A549 (cell line): ENCODE results near the gene ZNF77. TPM values are rescaled to one million over a fixed set of nuclear protein-coding genes. Genes with fewer than 3 reads are reported as not detected.
"Not testable (repeated sequence)": the region's sequence is repeated elsewhere in the genome, so short reads cannot be mapped to it uniquely, and the experiment has no call there.

Experiments used
- ATAC-seq, 2 experiments: fragments of 200-7000 bp in 1 of 2; fragments of >200 bp in 1 of 2; cut with Nextera tagmentation in 1 of 2; cut with Tn5 transposase in 1 of 2; 3 replicates each; pipeline versions ENCODE4 v1.8.0 to v1.9.1; 2018 to 2020; ENCODE audit warnings: mild to moderate bottlenecking in 1 of 2, moderate library complexity in 1 of 2
- CTCF ChIA-PET: fragments of 300-600 bp; sonication (Branson Sonifier 250); formaldehyde crosslinking; extraction: SDS; loops from one replicate; lab custom pipeline; 2021; ENCODE audit warnings: antibody characterized with exemption, inconsistent platforms; lab: Yijun Ruan, JAX
- POLR2A ChIA-PET: fragments of 350-600 bp; formaldehyde crosslinking; extraction: SDS; loops from one replicate; lab custom pipeline; 2021; ENCODE audit warnings: antibody characterized with exemption, inconsistent platforms; lab: Yijun Ruan, JAX
- DNase-seq, 2 experiments: peaks; one replicate each; pipeline versions ENCODE4 v3.0.0 to v3.0.0-alpha.2; 2011 to 2016; ENCODE audit warnings: low read depth in 1 of 2, low spot score in 1 of 2
- FAIRE-seq: peaks from 2 replicates; lab custom pipeline; 2011; peaks lifted over from hg19 to GRCh38; lab: Jason Lieb, UNC
- H3K27ac ChIP-seq, 2 experiments: fragments of >200 bp; sonication (Bioruptor Twin); formaldehyde crosslinking; 3 replicates each; pipeline ENCODE4 v1.5.1; 2016 to 2017
- H3K4me1 ChIP-seq: fragments of >200 bp; sonication (Bioruptor Twin); formaldehyde crosslinking; 3 replicates; pipeline ENCODE4 v1.6.1; 2016
- H3K4me2 ChIP-seq: fragments of >200 bp; sonication (Bioruptor Twin); formaldehyde crosslinking; 3 replicates; pipeline ENCODE4 v1.6.1; 2016
- H3K4me3 ChIP-seq: fragments of >200 bp; sonication (Bioruptor Twin); formaldehyde crosslinking; 3 replicates; pipeline ENCODE4 v1.5.1; 2016
- H3K9me3 ChIP-seq: fragments of >200 bp; sonication (Bioruptor Twin); formaldehyde crosslinking; 3 replicates; pipeline ENCODE4 v1.6.1; 2016
- CBX2 ChIP-seq: fragments of 200-600 bp; sonication (generic); IDR thresholded peaks from 2 replicates; pipeline ENCODE4 v1.6.1; 2016; ENCODE audit warnings: low read depth, mild to moderate bottlenecking, borderline replicate concordance
- CEBPB ChIP-seq, 2 experiments: fragments of >200 bp in 1 of 2; sonication (Bioruptor Twin) in 1 of 2; formaldehyde crosslinking in 1 of 2; IDR thresholded peaks; 2 replicates each; pipeline ENCODE4 v1.6.1; 2012 to 2016
- CHD2 ChIP-seq: fragments of 150-350 bp; IDR thresholded peaks from 2 replicates; pipeline ENCODE4 v1.6.1; 2014; ENCODE audit warnings: low read length; ENCODE audit not compliant: partially characterized antibody
- CHD4 ChIP-seq: fragments of 200-600 bp; sonication (generic); IDR thresholded peaks from 2 replicates; pipeline ENCODE4 v1.6.1; 2016; ENCODE audit warnings: antibody characterized with exemption, mild to moderate bottlenecking, borderline replicate concordance
- CTCF ChIP-seq: fragments of >200 bp; sonication (Bioruptor Twin); formaldehyde crosslinking; IDR thresholded peaks from 3 replicates; pipeline ENCODE4 v1.5.1; 2016
- EHF ChIP-seq: fragments of 250-450 bp; sonication (Bioruptor Pico); IDR thresholded peaks from 2 replicates; pipeline ENCODE4 v1.5.0; 2020; ENCODE audit warnings: mild to moderate bottlenecking
- EHMT2 ChIP-seq: fragments of 200-600 bp; sonication (generic); IDR thresholded peaks from 2 replicates; pipeline ENCODE4 v1.6.1; 2016; ENCODE audit warnings: antibody characterized with exemption, low read depth, mild to moderate bottlenecking, moderate library complexity
- FOSL2 ChIP-seq, 2 experiments: fragments of 450-650 bp in 1 of 2; fragments of >200 bp in 1 of 2; sonication (Bioruptor Twin) in 1 of 2; formaldehyde crosslinking; IDR thresholded peaks; 2 replicates each; pipeline versions ENCODE4 v1.5.0 to v1.6.1; 2016 to 2020; ENCODE audit warnings: mild to moderate bottlenecking in 1 of 2, moderate library complexity in 1 of 2
- HOXA7 ChIP-seq: fragments of 250-450 bp; sonication (Bioruptor Pico); IDR thresholded peaks from 2 replicates; pipeline ENCODE4 v1.5.0; 2020; ENCODE audit warnings: mild to moderate bottlenecking, moderate library complexity
- HOXB5 ChIP-seq: fragments of 250-450 bp; sonication (Bioruptor Pico); IDR thresholded peaks from 2 replicates; pipeline ENCODE4 v1.5.0; 2020; ENCODE audit warnings: mild to moderate bottlenecking, moderate library complexity
- KDM1A ChIP-seq: fragments of 200-600 bp; sonication (generic); IDR thresholded peaks from 2 replicates; pipeline ENCODE4 v1.6.1; 2016; ENCODE audit warnings: low read depth, mild to moderate bottlenecking
- MAFK ChIP-seq: fragments of 450-650 bp; IDR thresholded peaks from 2 replicates; pipeline ENCODE4 v1.6.1; 2014; ENCODE audit not compliant: partially characterized antibody
- MAZ ChIP-seq: fragments of 150-350 bp; IDR thresholded peaks from 2 replicates; pipeline ENCODE4 v1.6.1; 2014; ENCODE audit warnings: antibody characterized with exemption, low read depth, low read length, borderline replicate concordance
- MYC ChIP-seq: IDR thresholded peaks from 2 replicates; pipeline ENCODE4 v1.6.1; 2012; ENCODE audit warnings: mild to moderate bottlenecking, inconsistent platforms, low read length, improper control_type of control experiment, borderline replicate concordance
- NPAS2 ChIP-seq: fragments of 250-450 bp; sonication (Bioruptor Pico); IDR thresholded peaks from 2 replicates; pipeline ENCODE4 v1.8.0; 2022; ENCODE audit warnings: mild to moderate bottlenecking, moderate library complexity, borderline replicate concordance
- NR3C1 ChIP-seq: fragments of >200 bp; sonication (Bioruptor Twin); formaldehyde crosslinking; IDR thresholded peaks from 3 replicates; pipeline ENCODE4 v1.6.1; 2017
- POLR2A ChIP-seq: IDR thresholded peaks from 2 replicates; pipeline ENCODE4 v1.6.1; 2012; ENCODE audit warnings: mild to moderate bottlenecking, low read length
- SREBF2 ChIP-seq: fragments of 450-650 bp; IDR thresholded peaks from 2 replicates; pipeline ENCODE4 v1.6.1; 2014; ENCODE audit warnings: mild to moderate bottlenecking, moderate library complexity
- USF2 ChIP-seq: fragments of 450-650 bp; IDR thresholded peaks from 2 replicates; pipeline ENCODE4 v1.6.1; 2014; ENCODE audit warnings: antibody characterized with exemption
- WGBS: methylation state at CpG from one replicate; pipeline ENCODE4 v1.1.6; 2017; ENCODE audit errors: missing lambda C conversion rate; 5-methylcytosine and 5-hydroxymethylcytosine counted together
- polyA plus RNA-seq, 4 experiments: library from polyadenylated mRNA; depleted of rRNA in 3 of 4; stranded (reverse); fragments of >200 nt; fragmentation: RNase III in 1 of 4; extraction: RNeasy Plus Mini Kit Qiagen cat#74134 plus additional on column Dnase treatment in 1 of 4; gene quantifications; 2 replicates in 3 of 4; 3 replicates in 1 of 4; pipeline ENCODE4 v1.2.3, GENCODE V29; 2011 to 2017
- TF ChIP-seq, protein P1 (sequence below): fragments of 250-450 bp; sonication (Bioruptor Pico); IDR thresholded peaks from 2 replicates; pipeline ENCODE4 v1.5.0; 2021; ENCODE audit warnings: mild to moderate bottlenecking, moderate library complexity, borderline replicate concordance
- TF ChIP-seq, protein P2 (sequence below): fragments of 150-350 bp; IDR thresholded peaks from 2 replicates; pipeline ENCODE4 v1.6.1; 2014; ENCODE audit warnings: low read depth, mild to moderate bottlenecking, low read length

ZNF77 gene
- polyA plus RNA-seq, 2 of the 4 experiments (the other 2 are of a cell fraction) = 1.7 to 3.4 TPM

GRCh38 chr19:2964874-2965273 lies 20.1 kb upstream of the ZNF77 start:
- DNase-seq = no peak
- no peak for ATAC-seq
- no peak for FAIRE-seq
- CTCF ChIA-PET = interaction anchor here (0.6 to 12.8 kb wide), 6 partner anchors 9 to 445 kb away, joined by 3 to 127 read pairs (median 6); no protein-coding TSS in a partner anchor
- Histone ChIP-seq H3K27ac (no peak overlapping the region), H3K4me1 (no peaks in the 10 kb centered on the region), H3K4me3 (no peak overlapping the region), H3K9me3 (no peaks in the 10 kb centered on the region), H3K4me2 (no peak overlapping the region)
- TF ChIP-seq CHD4 = no peak
- TF ChIP-seq MYC = no peak
- no peak for TF ChIP-seq EHMT2
- TF ChIP-seq HOXB5 = no peak
- POLR2A ChIA-PET = interaction anchor here (0.7 kb wide), 1 partner anchor 528 kb away, joined by 6 read pairs; no protein-coding TSS in a partner anchor
- 93% methylated on average over 5 of the region's 5 CpGs for WGBS

DNA sequence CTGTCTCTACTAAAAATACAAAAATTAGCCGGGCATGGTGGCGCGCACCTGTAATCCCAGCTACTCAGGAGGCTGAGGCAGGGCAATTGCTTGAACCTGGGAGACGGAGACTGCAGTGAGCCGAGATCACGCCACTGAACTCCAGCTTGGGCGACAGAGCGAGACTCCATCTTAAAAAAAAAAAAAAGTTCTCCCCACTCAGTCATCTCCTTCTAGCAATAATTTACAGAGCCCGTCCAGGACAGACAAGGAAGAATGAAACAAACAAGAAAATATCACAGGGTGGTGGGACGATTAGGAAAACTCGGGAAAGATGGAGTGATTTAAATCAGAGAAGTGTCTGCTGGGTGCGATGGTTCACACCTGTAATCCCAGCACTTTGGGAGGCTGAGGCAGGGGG lies 18.9 kb upstream of the ZNF77 start:
- WGBS = 73% methylated on average over 12 of the region's 12 CpGs
- POLR2A ChIA-PET = not testable (repeated sequence)
- CTCF ChIA-PET = interaction anchor here (1.3 to 12.8 kb wide), 7 partner anchors 10 to 200 kb away, joined by 4 to 127 read pairs (median 8); no protein-coding TSS in a partner anchor

DNA sequence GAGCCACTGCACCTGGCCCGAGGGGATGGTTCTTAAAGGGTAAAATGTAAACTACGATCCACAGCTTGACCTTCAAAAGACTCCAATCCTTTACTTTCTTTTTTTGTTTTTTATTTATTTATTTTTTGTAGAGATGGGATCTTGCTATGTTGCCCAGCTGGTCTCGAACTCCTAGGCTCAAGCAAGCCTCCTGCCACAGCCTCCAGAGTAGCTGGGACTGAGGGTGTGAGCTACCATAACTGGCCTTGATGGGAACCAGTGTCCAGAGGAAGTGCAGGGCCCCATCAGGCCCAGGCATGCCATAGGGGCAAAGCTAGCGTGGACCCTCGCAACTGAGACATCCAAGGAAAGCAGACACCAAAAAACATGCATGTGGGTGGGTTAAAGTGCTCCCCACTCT lies 18.4 kb upstream of the ZNF77 start:
- TF ChIP-seq EHF = no peak
- no peak for TF ChIP-seq USF2
- TF ChIP-seq CBX2 = no peak
- FAIRE-seq (no peak), ATAC-seq (no peak), DNase-seq (no peak)
- Histone ChIP-seq H3K4me3 (no peak overlapping the region), H3K9me3 (no peaks in the 10 kb centered on the region), H3K4me2 (no peak overlapping the region), H3K27ac (no peak overlapping the region), H3K4me1 (no peaks in the 10 kb centered on the region)
- ChIA-PET POLR2A (no interaction called here), CTCF (interaction anchor here (0.7 to 12.8 kb wide), 14 partner anchors 11 to 201 kb away, joined by 3 to 127 read pairs (median 6); no protein-coding TSS in a partner anchor)
- 90% methylated on average over 5 of the region's 5 CpGs for WGBS

More for the DNA sequence above, 18.9 kb upstream of the ZNF77 start:
- H3K4me1 ChIP-seq, DNase-seq, ATAC-seq, H3K4me2 ChIP-seq, H3K9me3 ChIP-seq, FAIRE-seq, H3K27ac ChIP-seq, H3K4me3 ChIP-seq: not testable (repeated sequence)

DNA sequence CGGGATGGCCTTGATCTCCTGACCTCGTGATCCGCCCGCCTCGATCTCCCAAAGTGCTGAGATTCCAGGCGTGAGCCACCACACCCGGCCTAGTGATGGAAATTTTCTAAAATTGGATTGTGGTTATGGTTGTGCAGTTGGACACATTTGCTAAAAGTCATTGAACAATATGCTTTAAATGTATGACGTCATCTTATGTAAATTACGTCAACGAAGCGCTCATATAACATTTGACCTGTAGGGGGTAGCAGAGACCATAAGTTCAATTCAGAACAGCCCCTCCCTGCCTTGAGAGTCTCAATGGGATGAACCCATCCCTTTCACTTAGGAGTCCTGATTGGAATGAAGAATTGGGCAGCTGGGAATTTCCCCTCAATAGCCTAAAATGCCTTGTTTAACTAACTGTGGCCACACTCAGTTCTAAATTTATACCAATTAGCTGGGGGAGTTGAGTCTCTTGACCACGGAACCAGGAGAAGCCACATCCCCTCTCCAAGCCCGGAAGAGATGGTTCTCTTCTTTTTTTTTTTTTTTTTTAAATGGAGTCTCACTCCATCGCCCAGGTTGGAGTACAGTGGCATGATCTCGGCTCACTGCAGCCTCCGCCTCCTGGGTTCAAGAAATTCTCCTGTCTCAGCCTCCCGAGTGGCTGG lies 17.4 kb upstream of the ZNF77 start:
- peak in 1 of 2 experiments; percentile 51; a peak in 4 of 6 replicates for ATAC-seq
- Histone ChIP-seq H3K4me1 (no peaks in the 10 kb centered on the region), H3K4me2 (no peak overlapping the region), H3K27ac (no peak overlapping the region), H3K9me3 (no peaks in the 10 kb centered on the region), H3K4me3 (no peak overlapping the region)
- FAIRE-seq = no peak
- DNase-seq = peak; percentile 24 to 66
- ChIA-PET POLR2A (no interaction called here), CTCF (interaction anchor here (0.6 to 12.8 kb wide), 22 partner anchors 10 to 528 kb away, joined by 3 to 127 read pairs (median 4); partner anchors contain the start of gene TLE6)
- WGBS = 43% methylated on average over 17 of the region's 17 CpGs
- TF ChIP-seq MAFK (no peak), NR3C1 (no peak), CTCF (peak; percentile 72), MAZ (no peak), NPAS2 (CRISPR knock-in tag) (no peak), KDM1A (no peak), POLR2A (no peak), EHMT2 (no peak), SREBF2 (no peak), CEBPB (IDR thresholded peaks at IDR 0.05) (no peak), FOSL2 (IDR thresholded peaks at IDR 0.05) (no peak), FOSL2 (CRISPR knock-in tag; IDR thresholded peaks at IDR 0.05) (peak; percentile 92), HOXA7 (CRISPR knock-in tag) (no peak), CHD2 (no peak), USF2 (no peak)
- TF ChIP-seq, protein P1, sequence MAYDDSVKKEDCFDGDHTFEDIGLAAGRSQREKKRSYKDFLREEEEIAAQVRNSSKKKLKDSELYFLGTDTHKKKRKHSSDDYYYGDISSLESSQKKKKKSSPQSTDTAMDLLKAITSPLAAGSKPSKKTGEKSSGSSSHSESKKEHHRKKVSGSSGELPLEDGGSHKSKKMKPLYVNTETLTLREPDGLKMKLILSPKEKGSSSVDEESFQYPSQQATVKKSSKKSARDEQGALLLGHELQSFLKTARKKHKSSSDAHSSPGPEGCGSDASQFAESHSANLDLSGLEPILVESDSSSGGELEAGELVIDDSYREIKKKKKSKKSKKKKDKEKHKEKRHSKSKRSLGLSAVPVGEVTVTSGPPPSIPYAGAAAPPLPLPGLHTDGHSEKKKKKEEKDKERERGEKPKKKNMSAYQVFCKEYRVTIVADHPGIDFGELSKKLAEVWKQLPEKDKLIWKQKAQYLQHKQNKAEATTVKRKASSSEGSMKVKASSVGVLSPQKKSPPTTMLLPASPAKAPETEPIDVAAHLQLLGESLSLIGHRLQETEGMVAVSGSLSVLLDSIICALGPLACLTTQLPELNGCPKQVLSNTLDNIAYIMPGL = no peak
- TF ChIP-seq, protein P2, sequence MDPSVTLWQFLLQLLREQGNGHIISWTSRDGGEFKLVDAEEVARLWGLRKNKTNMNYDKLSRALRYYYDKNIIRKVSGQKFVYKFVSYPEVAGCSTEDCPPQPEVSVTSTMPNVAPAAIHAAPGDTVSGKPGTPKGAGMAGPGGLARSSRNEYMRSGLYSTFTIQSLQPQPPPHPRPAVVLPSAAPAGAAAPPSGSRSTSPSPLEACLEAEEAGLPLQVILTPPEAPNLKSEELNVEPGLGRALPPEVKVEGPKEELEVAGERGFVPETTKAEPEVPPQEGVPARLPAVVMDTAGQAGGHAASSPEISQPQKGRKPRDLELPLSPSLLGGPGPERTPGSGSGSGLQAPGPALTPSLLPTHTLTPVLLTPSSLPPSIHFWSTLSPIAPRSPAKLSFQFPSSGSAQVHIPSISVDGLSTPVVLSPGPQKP = no peak
